ENCODE results near the gene UBTF. TPM values are rescaled to one million over a fixed set of nuclear protein-coding genes. Genes with fewer than 3 reads are reported as not detected.

UBTF gene
- total RNA-seq, 1 experiment from 2014 or later = 74.3 TPM

GRCh38 chr17:44223541-44224071 lies 4.1 kb upstream of the UBTF start:
- H3K4me3 ChIP-seq (ENCODE audit: low read depth, low read length) = no peak overlapping the region
- no peaks in the 10 kb centered on the region for H3K36me3 ChIP-seq (ENCODE audit: control insufficient read depth, insufficient read depth, low read length)
- no peaks in the 10 kb centered on the region for H3K27me3 ChIP-seq (replicated peaks; ENCODE audit: control insufficient read depth, insufficient read depth, low read length)
- Mint-ChIP-seq H3K4me1 (ENCODE audit: low read depth, unreplicated experiment) (peaks cover 7% of the 10 kb centered on the region), H3K27ac (ENCODE audit: unreplicated experiment) (no peak overlapping the region), H3K36me3 (ENCODE audit: insufficient read depth, unreplicated experiment) (peaks cover 21% of the 10 kb centered on the region), H3K4me3 (ENCODE audit: unreplicated experiment) (no peak overlapping the region), H3K9me3 (ENCODE audit: unreplicated experiment) (no peaks in the 10 kb centered on the region), H3K27me3 (ENCODE audit: insufficient read depth, unreplicated experiment) (no peaks in the 10 kb centered on the region)
- H3K4me1 ChIP-seq = peaks cover 5% of the 10 kb centered on the region
- POLR2A ChIA-PET = no interaction called here
- intact Hi-C loops (cut with micrococcal nuclease; ENCODE audit: unreplicated experiment) = loop anchor here (5.0 kb wide), 1 partner anchor 84 kb away; the partner anchor contains the start of gene RUNDC3A
- BruUV-seq (replicated peaks) = no TSS peak
- no peaks in the 10 kb centered on the region for H3K9me3 ChIP-seq
- TF ChIP-seq, protein P1, sequence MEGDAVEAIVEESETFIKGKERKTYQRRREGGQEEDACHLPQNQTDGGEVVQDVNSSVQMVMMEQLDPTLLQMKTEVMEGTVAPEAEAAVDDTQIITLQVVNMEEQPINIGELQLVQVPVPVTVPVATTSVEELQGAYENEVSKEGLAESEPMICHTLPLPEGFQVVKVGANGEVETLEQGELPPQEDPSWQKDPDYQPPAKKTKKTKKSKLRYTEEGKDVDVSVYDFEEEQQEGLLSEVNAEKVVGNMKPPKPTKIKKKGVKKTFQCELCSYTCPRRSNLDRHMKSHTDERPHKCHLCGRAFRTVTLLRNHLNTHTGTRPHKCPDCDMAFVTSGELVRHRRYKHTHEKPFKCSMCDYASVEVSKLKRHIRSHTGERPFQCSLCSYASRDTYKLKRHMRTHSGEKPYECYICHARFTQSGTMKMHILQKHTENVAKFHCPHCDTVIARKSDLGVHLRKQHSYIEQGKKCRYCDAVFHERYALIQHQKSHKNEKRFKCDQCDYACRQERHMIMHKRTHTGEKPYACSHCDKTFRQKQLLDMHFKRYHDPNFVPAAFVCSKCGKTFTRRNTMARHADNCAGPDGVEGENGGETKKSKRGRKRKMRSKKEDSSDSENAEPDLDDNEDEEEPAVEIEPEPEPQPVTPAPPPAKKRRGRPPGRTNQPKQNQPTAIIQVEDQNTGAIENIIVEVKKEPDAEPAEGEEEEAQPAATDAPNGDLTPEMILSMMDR (IDR thresholded peaks at IDR 0.05; ENCODE audit: insufficient read depth in 1 of 2, low read depth in 1 of 2, low read length in 1 of 2, severe bottlenecking in 1 of 2, unreplicated experiment in 1 of 2) = no peak
- CTCF ChIA-PET = no interaction called here
- no peak for DNase-seq

- peak overlapping the region; percentile 98 for H3K4me3 ChIP-seq (ENCODE audit: low read depth, low read length)
- DNase-seq = peak; percentile 70 to 75
- peak overlapping the region; percentile 69 for H3K27ac Mint-ChIP-seq (ENCODE audit: unreplicated experiment)
- POLR2A ChIA-PET = interaction anchor here (0.7 to 1.3 kb wide), 4 partner anchors 23 to 105 kb away, joined by 3 to 8 read pairs (median 5); partner anchors contain the start of genes ATXN7L3 and RUNDC3A
- no peaks in the 10 kb centered on the region for H3K36me3 ChIP-seq (ENCODE audit: control insufficient read depth, insufficient read depth, low read length)
- H3K4me3 Mint-ChIP-seq (ENCODE audit: unreplicated experiment) = peak overlapping the region; percentile 97
- CTCF ChIA-PET = interaction anchor here (0.6 to 1.9 kb wide), 7 partner anchors 13 to 652 kb away, joined by 3 to 7 read pairs (median 5); no protein-coding TSS in a partner anchor
- H3K27me3 Mint-ChIP-seq (ENCODE audit: insufficient read depth, unreplicated experiment) = no peaks in the 10 kb centered on the region
- intact Hi-C loops (cut with micrococcal nuclease; ENCODE audit: unreplicated experiment) = loop anchor here (5.0 kb wide), 1 partner anchor 85 kb away; the partner anchor contains the start of gene RUNDC3A
- H3K9me3 Mint-ChIP-seq (ENCODE audit: unreplicated experiment) = no peaks in the 10 kb centered on the region
- H3K4me1 Mint-ChIP-seq (ENCODE audit: low read depth, unreplicated experiment) = peaks cover 7% of the 10 kb centered on the region
- no peaks in the 10 kb centered on the region for H3K27me3 ChIP-seq (replicated peaks; ENCODE audit: control insufficient read depth, insufficient read depth, low read length)
- H3K36me3 Mint-ChIP-seq (ENCODE audit: insufficient read depth, unreplicated experiment) = peaks cover 21% of the 10 kb centered on the region
- no peaks in the 10 kb centered on the region for H3K9me3 ChIP-seq
- H3K4me1 ChIP-seq = peaks cover 9% of the 10 kb centered on the region
- TF ChIP-seq, protein P1 (IDR thresholded peaks at IDR 0.05; ENCODE audit: insufficient read depth in 1 of 2, low read depth in 1 of 2, low read length in 1 of 2, severe bottlenecking in 1 of 2, unreplicated experiment in 1 of 2) = peak; percentile 8 to 24
- BruUV-seq (replicated peaks) = no TSS peak
Measured at GRCh38 chr17:44222112-44222869, 2.8 kb upstream of the UBTF start.

GRCh38 chr17:44221862-44222111 lies 2.3 kb upstream of the UBTF start:
- ChIA-PET CTCF (interaction anchor here (0.6 to 1.9 kb wide), 9 partner anchors 12 to 653 kb away, joined by 3 to 13 read pairs (median 5); no protein-coding TSS in a partner anchor), POLR2A (interaction anchor here (0.6 to 1.3 kb wide), 6 partner anchors 22 to 854 kb away, joined by 3 to 8 read pairs (median 5); partner anchors contain the start of genes ATXN7L3 and RUNDC3A)
- peak overlapping the region; percentile 97 for H3K4me3 Mint-ChIP-seq (ENCODE audit: unreplicated experiment)
- H3K9me3 ChIP-seq = no peaks in the 10 kb centered on the region
- H3K27me3 ChIP-seq (replicated peaks; ENCODE audit: control insufficient read depth, insufficient read depth, low read length) = no peaks in the 10 kb centered on the region
- BruUV-seq (replicated peaks) = no TSS peak
- H3K36me3 Mint-ChIP-seq (ENCODE audit: insufficient read depth, unreplicated experiment) = peaks cover 23% of the 10 kb centered on the region
- peak overlapping the region; percentile 69 for H3K27ac Mint-ChIP-seq (ENCODE audit: unreplicated experiment)
- DNase-seq = peak in 1 of 2 experiments; percentile 35
- TF ChIP-seq, protein P1 (IDR thresholded peaks at IDR 0.05; ENCODE audit: insufficient read depth in 1 of 2, low read depth in 1 of 2, low read length in 1 of 2, severe bottlenecking in 1 of 2, unreplicated experiment in 1 of 2) = no peak
- H3K27me3 Mint-ChIP-seq (ENCODE audit: insufficient read depth, unreplicated experiment) = no peaks in the 10 kb centered on the region
- no peaks in the 10 kb centered on the region for H3K9me3 Mint-ChIP-seq (ENCODE audit: unreplicated experiment)
- peak overlapping the region; percentile 98 for H3K4me3 ChIP-seq (ENCODE audit: low read depth, low read length)
- H3K36me3 ChIP-seq (ENCODE audit: control insufficient read depth, insufficient read depth, low read length) = no peaks in the 10 kb centered on the region
- intact Hi-C loops (cut with micrococcal nuclease; ENCODE audit: unreplicated experiment) = loop anchor here (5.0 kb wide), 1 partner anchor 86 kb away; the partner anchor contains the start of gene RUNDC3A
- H3K4me1 ChIP-seq = peaks cover 9% of the 10 kb centered on the region
- peaks cover 7% of the 10 kb centered on the region for H3K4me1 Mint-ChIP-seq (ENCODE audit: low read depth, unreplicated experiment)

Data from Caco-2 (cell line).